ENCODE results near the gene SNX4.

The SNX4 gene

DNA sequence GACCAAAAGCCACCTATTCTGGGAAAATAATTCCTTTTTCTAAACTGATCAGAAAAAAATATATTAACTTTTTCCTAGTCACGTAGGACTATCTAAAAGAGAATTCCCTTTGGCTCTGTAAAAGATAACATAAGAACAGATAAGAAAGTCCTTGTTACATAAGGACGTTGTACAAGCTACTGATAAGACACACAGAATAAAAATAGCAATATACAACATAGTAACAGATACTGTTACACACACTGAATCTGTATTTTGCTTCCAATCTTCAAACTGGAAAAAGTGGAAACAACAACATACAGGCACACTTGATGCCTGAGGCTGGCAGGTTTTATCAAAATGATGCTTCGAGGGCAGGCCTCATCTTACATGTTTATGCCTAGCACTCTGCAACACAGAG, 59.8 kb downstream of the SNX4 start:
- no peak overlapping the region for H3K9ac ChIP-seq (ENCODE audit: low read length)
- no peak overlapping the region for H3K27ac ChIP-seq (ENCODE audit: low read depth, low read length)
- H3K4me1 ChIP-seq (ENCODE audit: insufficient read depth, low read length) = no peaks in the 10 kb centered on the region
- H3K36me3 ChIP-seq (ENCODE audit: insufficient read depth, low read length) = peaks cover 28% of the 10 kb centered on the region
- H3K9me3 ChIP-seq (ENCODE audit: low read length) = no peaks in the 10 kb centered on the region
- H3K27me3 ChIP-seq (ENCODE audit: control insufficient read depth in 1 of 2, insufficient read depth in 2 of 2, low read length in 2 of 2) = no peaks in the 10 kb centered on the region
- no peak overlapping the region for H3K4me3 ChIP-seq (ENCODE audit: low read depth in 1 of 2, low read length in 2 of 2)

GRCh38 chr3:125443923-125444322, 76.1 kb downstream of the SNX4 start:
- Histone ChIP-seq H3K27ac (ENCODE audit: low read depth, low read length) (no peak overlapping the region), H3K4me3 (ENCODE audit: low read depth in 1 of 2, low read length in 2 of 2) (no peak overlapping the region), H3K9ac (ENCODE audit: low read length) (no peak overlapping the region), H3K9me3 (ENCODE audit: low read length) (no peaks in the 10 kb centered on the region), H3K4me1 (ENCODE audit: insufficient read depth, low read length) (no peaks in the 10 kb centered on the region), H3K27me3 (ENCODE audit: control insufficient read depth in 1 of 2, insufficient read depth in 2 of 2, low read length in 2 of 2) (no peaks in the 10 kb centered on the region), H3K36me3 (ENCODE audit: insufficient read depth, low read length) (peaks cover 13% of the 10 kb centered on the region)

- no peak overlapping the region for H3K27ac ChIP-seq (ENCODE audit: low read depth, low read length)
- H3K27me3 ChIP-seq (ENCODE audit: control insufficient read depth in 1 of 2, insufficient read depth in 2 of 2, low read length in 2 of 2) = no peaks in the 10 kb centered on the region
- H3K9ac ChIP-seq (ENCODE audit: low read length) = no peak overlapping the region
- H3K36me3 ChIP-seq (ENCODE audit: insufficient read depth, low read length) = peaks cover 8% of the 10 kb centered on the region
- H3K4me1 ChIP-seq (ENCODE audit: insufficient read depth, low read length) = no peaks in the 10 kb centered on the region
- no peaks in the 10 kb centered on the region for H3K9me3 ChIP-seq (ENCODE audit: low read length)
- H3K4me3 ChIP-seq (ENCODE audit: low read depth in 1 of 2, low read length in 2 of 2) = no peak overlapping the region
Observed at GRCh38 chr3:125442506-125442905, 77.5 kb downstream of the SNX4 start.

DNA sequence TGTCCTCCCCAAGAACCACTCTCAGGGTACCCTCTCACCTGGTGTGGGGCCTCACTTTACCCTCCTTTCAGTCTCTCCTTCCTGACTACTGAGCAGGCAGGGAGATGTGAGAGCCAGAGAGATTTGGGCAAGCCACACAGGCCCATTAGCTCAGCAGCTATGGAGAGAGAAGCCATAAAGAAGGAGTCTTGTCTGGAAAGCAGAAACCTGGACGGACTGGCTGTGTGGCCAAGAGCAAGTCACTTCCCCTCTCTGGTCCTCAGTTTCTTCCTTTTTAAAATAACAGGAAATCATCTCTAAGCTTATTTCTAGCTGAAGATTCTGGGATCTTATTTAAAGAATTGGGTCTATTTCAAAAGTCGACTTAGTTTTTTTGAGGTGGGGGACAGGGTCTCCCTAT, 79.0 kb downstream of the SNX4 start:
- H3K4me3 ChIP-seq (ENCODE audit: low read depth in 1 of 2, low read length in 2 of 2) = no peak overlapping the region
- no peaks in the 10 kb centered on the region for H3K4me1 ChIP-seq (ENCODE audit: insufficient read depth, low read length)
- no peaks in the 10 kb centered on the region for H3K27me3 ChIP-seq (ENCODE audit: control insufficient read depth in 1 of 2, insufficient read depth in 2 of 2, low read length in 2 of 2)
- H3K9me3 ChIP-seq (ENCODE audit: low read length) = no peaks in the 10 kb centered on the region
- H3K27ac ChIP-seq (ENCODE audit: low read depth, low read length) = no peak overlapping the region
- H3K36me3 ChIP-seq (ENCODE audit: insufficient read depth, low read length) = no peaks in the 10 kb centered on the region
- H3K9ac ChIP-seq (ENCODE audit: low read length) = no peak overlapping the region

GRCh38 chr3:125440559-125440955, 79.4 kb downstream of the SNX4 start:
- Histone ChIP-seq H3K36me3 (ENCODE audit: insufficient read depth, low read length) (no peaks in the 10 kb centered on the region), H3K9ac (ENCODE audit: low read length) (no peak overlapping the region), H3K9me3 (ENCODE audit: low read length) (no peaks in the 10 kb centered on the region), H3K27ac (ENCODE audit: low read depth, low read length) (no peak overlapping the region), H3K4me3 (ENCODE audit: low read depth in 1 of 2, low read length in 2 of 2) (no peak overlapping the region), H3K4me1 (ENCODE audit: insufficient read depth, low read length) (no peaks in the 10 kb centered on the region), H3K27me3 (ENCODE audit: control insufficient read depth in 1 of 2, insufficient read depth in 2 of 2, low read length in 2 of 2) (no peaks in the 10 kb centered on the region)

- no peak overlapping the region for H3K27ac ChIP-seq (ENCODE audit: low read depth, low read length)
- no peak overlapping the region for H3K4me3 ChIP-seq (ENCODE audit: low read depth in 1 of 2, low read length in 2 of 2)
- H3K9ac ChIP-seq (ENCODE audit: low read length) = no peak overlapping the region
Observed at GRCh38 chr3:125437631-125438435, 82.2 kb downstream of the SNX4 start.

DNA sequence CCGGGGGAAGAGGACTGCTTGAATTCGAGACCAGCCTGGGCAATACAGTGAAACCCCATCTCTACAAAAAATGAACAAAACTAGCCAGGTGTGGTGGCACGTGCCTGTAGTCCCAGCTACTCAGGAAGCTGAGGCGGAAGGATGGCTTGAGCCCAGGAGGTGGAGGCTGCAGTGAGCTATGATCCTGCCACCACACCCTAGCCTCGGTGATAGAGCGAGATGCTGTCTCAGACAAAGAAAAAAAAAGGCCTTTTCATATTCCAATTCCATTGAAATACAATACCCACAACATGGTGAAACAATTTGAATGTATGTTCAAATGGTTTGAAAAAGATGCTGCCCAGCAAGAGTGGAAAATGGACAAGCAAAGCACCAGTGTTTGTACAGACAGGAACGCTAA, 83.1 kb downstream of the SNX4 start:
- Histone ChIP-seq H3K27me3 (ENCODE audit: control insufficient read depth in 1 of 2, insufficient read depth in 2 of 2, low read length in 2 of 2) (no peaks in the 10 kb centered on the region), H3K4me3 (ENCODE audit: low read depth in 1 of 2, low read length in 2 of 2) (no peak overlapping the region), H3K9ac (ENCODE audit: low read length) (no peak overlapping the region), H3K27ac (ENCODE audit: low read depth, low read length) (no peak overlapping the region), H3K9me3 (ENCODE audit: low read length) (no peaks in the 10 kb centered on the region), H3K4me1 (ENCODE audit: insufficient read depth, low read length) (no peaks in the 10 kb centered on the region), H3K36me3 (ENCODE audit: insufficient read depth, low read length) (no peaks in the 10 kb centered on the region)

More at GRCh38 chr3:125437631-125438435, 82.2 kb downstream of the SNX4 start:
- Histone ChIP-seq H3K4me1 (ENCODE audit: insufficient read depth, low read length) (no peaks in the 10 kb centered on the region), H3K9me3 (ENCODE audit: low read length) (no peaks in the 10 kb centered on the region), H3K36me3 (ENCODE audit: insufficient read depth, low read length) (no peaks in the 10 kb centered on the region), H3K27me3 (ENCODE audit: control insufficient read depth in 1 of 2, insufficient read depth in 2 of 2, low read length in 2 of 2) (no peaks in the 10 kb centered on the region)

- Histone ChIP-seq H3K4me3 (ENCODE audit: low read depth in 1 of 2, low read length in 2 of 2) (no peak overlapping the region), H3K27ac (ENCODE audit: low read depth, low read length) (no peak overlapping the region), H3K27me3 (ENCODE audit: control insufficient read depth in 1 of 2, insufficient read depth in 2 of 2, low read length in 2 of 2) (no peaks in the 10 kb centered on the region), H3K36me3 (ENCODE audit: insufficient read depth, low read length) (no peaks in the 10 kb centered on the region), H3K9ac (ENCODE audit: low read length) (no peak overlapping the region), H3K4me1 (ENCODE audit: insufficient read depth, low read length) (no peaks in the 10 kb centered on the region), H3K9me3 (ENCODE audit: low read length) (no peaks in the 10 kb centered on the region)
Observed at GRCh38 chr3:125435231-125435630, 84.8 kb downstream of the SNX4 start.

DNA sequence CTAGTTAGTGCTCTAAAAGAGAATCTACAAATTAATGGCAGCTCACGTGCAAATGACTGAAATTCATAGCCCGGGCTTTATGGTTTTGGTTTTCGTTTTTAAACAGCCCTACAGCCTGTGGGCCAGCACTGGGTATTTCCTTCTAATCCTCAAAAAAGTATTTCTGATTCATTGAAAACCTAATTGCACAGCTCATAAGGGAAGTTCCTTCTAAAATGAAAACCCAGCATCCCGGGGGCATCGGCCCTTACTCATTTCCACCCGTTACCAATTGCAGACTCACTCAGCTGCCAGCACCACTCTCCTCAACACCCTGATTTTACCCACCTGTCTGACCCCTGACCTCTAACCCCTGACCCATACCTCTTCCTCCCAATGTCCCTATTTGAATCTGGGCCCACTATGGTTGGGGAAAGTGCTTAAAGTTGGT, 85.4 kb downstream of the SNX4 start:
- H3K9me3 ChIP-seq (ENCODE audit: low read length) = no peaks in the 10 kb centered on the region
- H3K36me3 ChIP-seq (ENCODE audit: insufficient read depth, low read length) = no peaks in the 10 kb centered on the region
- H3K4me1 ChIP-seq (ENCODE audit: insufficient read depth, low read length) = no peaks in the 10 kb centered on the region
- no peak overlapping the region for H3K4me3 ChIP-seq (ENCODE audit: low read depth in 1 of 2, low read length in 2 of 2)
- no peaks in the 10 kb centered on the region for H3K27me3 ChIP-seq (ENCODE audit: control insufficient read depth in 1 of 2, insufficient read depth in 2 of 2, low read length in 2 of 2)
- H3K9ac ChIP-seq (ENCODE audit: low read length) = no peak overlapping the region
- H3K27ac ChIP-seq (ENCODE audit: low read depth, low read length) = no peak overlapping the region

- Histone ChIP-seq H3K4me3 (ENCODE audit: low read depth in 1 of 2, low read length in 2 of 2) (no peak overlapping the region), H3K36me3 (ENCODE audit: insufficient read depth, low read length) (no peaks in the 10 kb centered on the region), H3K9me3 (ENCODE audit: low read length) (no peaks in the 10 kb centered on the region), H3K27ac (ENCODE audit: low read depth, low read length) (no peak overlapping the region), H3K4me1 (ENCODE audit: insufficient read depth, low read length) (no peaks in the 10 kb centered on the region), H3K27me3 (ENCODE audit: control insufficient read depth in 1 of 2, insufficient read depth in 2 of 2, low read length in 2 of 2) (no peaks in the 10 kb centered on the region), H3K9ac (ENCODE audit: low read length) (no peak overlapping the region)
Observed at GRCh38 chr3:125433611-125434041, 86.4 kb downstream of the SNX4 start.

- no peak overlapping the region for H3K27ac ChIP-seq (ENCODE audit: low read depth, low read length)
- no peaks in the 10 kb centered on the region for H3K4me1 ChIP-seq (ENCODE audit: insufficient read depth, low read length)
- H3K9ac ChIP-seq (ENCODE audit: low read length) = no peak overlapping the region
- H3K9me3 ChIP-seq (ENCODE audit: low read length) = no peaks in the 10 kb centered on the region
- H3K4me3 ChIP-seq (ENCODE audit: low read depth in 1 of 2, low read length in 2 of 2) = no peak overlapping the region
- H3K27me3 ChIP-seq (ENCODE audit: control insufficient read depth in 1 of 2, insufficient read depth in 2 of 2, low read length in 2 of 2) = no peaks in the 10 kb centered on the region
- H3K36me3 ChIP-seq (ENCODE audit: insufficient read depth, low read length) = no peaks in the 10 kb centered on the region
Observed at GRCh38 chr3:125433091-125433534, 86.9 kb downstream of the SNX4 start.
